HEK293T (cell line): ENCODE data around the gene HECTD1.

ENCODE experiments used
- CTCF ChIA-PET: fragments of 350-600 bp; formaldehyde crosslinking; extraction: SDS; loops from one replicate; lab custom pipeline; 2021; ENCODE audit warnings: antibody characterized with exemption, inconsistent platforms; lab: Yijun Ruan, JAX
- POLR2A ChIA-PET: fragments of 350-600 bp; formaldehyde crosslinking; extraction: SDS; loops from one replicate; lab custom pipeline; 2020; ENCODE audit warnings: antibody characterized with exemption, inconsistent platforms; lab: Yijun Ruan, JAX
- DNase-seq: peaks from one replicate; pipeline ENCODE4 v3.0.0; 2012; ENCODE audit warnings: mixed read lengths; ENCODE audit errors: extremely low spot score
- ARNT ChIP-seq: fragments of 450-650 bp; IDR thresholded peaks from 2 replicates; pipeline ENCODE4 v1.6.1; 2017; ENCODE audit warnings: mild to moderate bottlenecking
- BHLHE40 ChIP-seq: fragments of 450-650 bp; IDR thresholded peaks from 2 replicates; pipeline ENCODE4 v1.6.1; 2016; ENCODE audit warnings: mild to moderate bottlenecking, moderate library complexity, borderline replicate concordance
- CTBP1 ChIP-seq: fragments of 450-650 bp; IDR thresholded peaks from 2 replicates; pipeline ENCODE4 v1.6.1; 2016; ENCODE audit warnings: borderline replicate concordance
- ELF4 ChIP-seq: fragments of 450-650 bp; IDR thresholded peaks from 2 replicates; pipeline ENCODE4 v1.6.1; 2017; ENCODE audit warnings: antibody characterized with exemption
- FOXA1 ChIP-seq: fragments of 450-650 bp; IDR thresholded peaks from 2 replicates; pipeline ENCODE4 v1.6.1; 2016; ENCODE audit warnings: mild to moderate bottlenecking
- FOXK2 ChIP-seq: fragments of 450-650 bp; IDR thresholded peaks from 2 replicates; pipeline ENCODE4 v1.6.1; 2016; ENCODE audit warnings: mild to moderate bottlenecking
- FOXM1 ChIP-seq: fragments of 450-650 bp; IDR thresholded peaks from 2 replicates; pipeline ENCODE4 v1.6.1; 2017; ENCODE audit warnings: mild to moderate bottlenecking, borderline replicate concordance
- HDGF ChIP-seq: fragments of 450-650 bp; IDR thresholded peaks from 2 replicates; pipeline ENCODE4 v1.6.1; 2017; ENCODE audit warnings: antibody characterized with exemption, borderline replicate concordance
- L3MBTL2 ChIP-seq: fragments of 450-650 bp; conservative IDR thresholded peaks from 2 replicates; pipeline ENCODE4 v1.6.1; 2016; ENCODE audit warnings: mild to moderate bottlenecking
- LEF1 ChIP-seq: fragments of 450-650 bp; IDR thresholded peaks from 2 replicates; pipeline ENCODE4 v1.6.1; 2017; ENCODE audit warnings: mild to moderate bottlenecking, borderline replicate concordance
- NFRKB ChIP-seq: fragments of 450-650 bp; IDR thresholded peaks from 2 replicates; pipeline ENCODE4 v1.6.1; 2016; ENCODE audit warnings: mild to moderate bottlenecking, moderate library complexity
- SP1 ChIP-seq: fragments of 450-650 bp; IDR thresholded peaks from 2 replicates; pipeline ENCODE4 v1.6.1; 2017
- SUZ12 ChIP-seq: fragments of 450-650 bp; IDR thresholded peaks from 2 replicates; pipeline ENCODE4 v1.6.1; 2016; ENCODE audit warnings: mild to moderate bottlenecking
- TARDBP ChIP-seq: fragments of 450-650 bp; IDR thresholded peaks from 2 replicates; pipeline ENCODE4 v1.6.1; 2016
- ZNF384 ChIP-seq: fragments of 450-650 bp; IDR thresholded peaks from 2 replicates; pipeline ENCODE4 v1.6.1; 2016
- TF ChIP-seq, protein P1 (sequence below): fragments of 450-650 bp; IDR thresholded peaks from 2 replicates; pipeline ENCODE4 v1.6.1; 2016

The HECTD1 gene

GRCh38 chr14:31172084-31172483 lies 35.5 kb downstream of the HECTD1 start:
- POLR2A ChIA-PET = no interaction called here
- CTCF ChIA-PET = no interaction called here

DNA sequence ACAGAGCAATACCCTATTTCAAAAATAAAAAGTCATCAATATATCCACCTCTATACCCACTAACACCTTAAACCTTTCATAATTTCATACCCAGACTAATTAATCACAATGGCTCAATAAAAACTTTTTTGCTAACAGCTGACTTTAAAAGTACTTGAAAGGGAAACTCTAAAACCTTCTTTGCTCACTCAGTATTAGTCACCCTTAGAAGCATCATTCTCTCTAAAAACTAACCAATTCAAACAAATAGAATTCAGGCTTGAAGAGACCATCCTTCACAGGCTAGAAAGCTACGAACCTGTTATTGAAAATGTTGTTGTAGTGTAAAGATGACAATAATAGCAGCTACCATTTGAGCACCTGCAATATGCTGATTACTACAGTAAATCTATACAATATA lies 37.2 kb downstream of the HECTD1 start:
- POLR2A ChIA-PET = no interaction called here
- DNase-seq = no peak
- no peak for TF ChIP-seq BHLHE40
- no peak for TF ChIP-seq ZNF384
- no peak for TF ChIP-seq FOXK2
- no peak for TF ChIP-seq SUZ12
- no peak for TF ChIP-seq FOXA1
- no peak for TF ChIP-seq HDGF
- TF ChIP-seq TARDBP = no peak
- TF ChIP-seq NFRKB = no peak
- no peak for TF ChIP-seq FOXM1
- TF ChIP-seq, protein P1, sequence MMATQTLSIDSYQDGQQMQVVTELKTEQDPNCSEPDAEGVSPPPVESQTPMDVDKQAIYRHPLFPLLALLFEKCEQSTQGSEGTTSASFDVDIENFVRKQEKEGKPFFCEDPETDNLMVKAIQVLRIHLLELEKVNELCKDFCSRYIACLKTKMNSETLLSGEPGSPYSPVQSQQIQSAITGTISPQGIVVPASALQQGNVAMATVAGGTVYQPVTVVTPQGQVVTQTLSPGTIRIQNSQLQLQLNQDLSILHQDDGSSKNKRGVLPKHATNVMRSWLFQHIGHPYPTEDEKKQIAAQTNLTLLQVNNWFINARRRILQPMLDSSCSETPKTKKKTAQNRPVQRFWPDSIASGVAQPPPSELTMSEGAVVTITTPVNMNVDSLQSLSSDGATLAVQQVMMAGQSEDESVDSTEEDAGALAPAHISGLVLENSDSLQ = no peak
- CTCF ChIA-PET = no interaction called here

More at GRCh38 chr14:31172084-31172483, 35.5 kb downstream of the HECTD1 start:
- no peak for DNase-seq
- no peak for TF ChIP-seq SP1
- no peak for TF ChIP-seq FOXK2
- no peak for TF ChIP-seq ARNT
- TF ChIP-seq ZNF384 = no peak
- no peak for TF ChIP-seq FOXA1
- TF ChIP-seq BHLHE40 = no peak
- no peak for TF ChIP-seq CTBP1

- TF ChIP-seq SP1 = no peak
- TF ChIP-seq ELF4 = no peak
- no peak for TF ChIP-seq LEF1
- no peak for TF ChIP-seq ZNF384
- TF ChIP-seq CTBP1 = no peak
- no peak for TF ChIP-seq ARNT
Measured at GRCh38 chr14:31169877-31170276, 37.7 kb downstream of the HECTD1 start.

GRCh38 chr14:31167032-31167431 lies 40.6 kb downstream of the HECTD1 start:
- no peak for DNase-seq
- POLR2A ChIA-PET = no interaction called here
- TF ChIP-seq, protein P1 = no peak
- TF ChIP-seq SUZ12 (no peak), L3MBTL2 (no peak), FOXK2 (no peak), SP1 (no peak), HDGF (no peak), ZNF384 (no peak), ARNT (no peak), CTBP1 (no peak), ELF4 (no peak), LEF1 (no peak)
- CTCF ChIA-PET = no interaction called here

More at GRCh38 chr14:31169877-31170276, 37.7 kb downstream of the HECTD1 start:
- ChIA-PET POLR2A (no interaction called here), CTCF (no interaction called here)
- DNase-seq = no peak

- TF ChIP-seq ZNF384 (no peak), FOXM1 (no peak), FOXA1 (no peak), CTBP1 (no peak), NFRKB (no peak), FOXK2 (no peak), ELF4 (no peak), L3MBTL2 (no peak), SUZ12 (no peak)
- TF ChIP-seq, protein P1 = no peak
- ChIA-PET POLR2A (no interaction called here), CTCF (no interaction called here)
- no peak for DNase-seq
Measured at GRCh38 chr14:31166271-31166561, 41.4 kb downstream of the HECTD1 start.

GRCh38 chr14:31164115-31164514 lies 43.5 kb downstream of the HECTD1 start:
- CTCF ChIA-PET = interaction anchor here (0.6 kb wide), 1 partner anchor 1205 kb away, joined by 4 read pairs; no protein-coding TSS in a partner anchor
- no peak for DNase-seq
- TF ChIP-seq TARDBP (no peak), ARNT (no peak), ZNF384 (no peak), ELF4 (no peak), LEF1 (no peak), FOXK2 (no peak), CTBP1 (no peak), HDGF (no peak), SUZ12 (no peak), NFRKB (no peak), FOXA1 (no peak), L3MBTL2 (no peak), BHLHE40 (no peak), FOXM1 (no peak), SP1 (no peak)
- TF ChIP-seq, protein P1 = no peak
- POLR2A ChIA-PET = no interaction called here
